Measurements from ENCODE around the gene DLG2.

Gene DLG2

DNA sequence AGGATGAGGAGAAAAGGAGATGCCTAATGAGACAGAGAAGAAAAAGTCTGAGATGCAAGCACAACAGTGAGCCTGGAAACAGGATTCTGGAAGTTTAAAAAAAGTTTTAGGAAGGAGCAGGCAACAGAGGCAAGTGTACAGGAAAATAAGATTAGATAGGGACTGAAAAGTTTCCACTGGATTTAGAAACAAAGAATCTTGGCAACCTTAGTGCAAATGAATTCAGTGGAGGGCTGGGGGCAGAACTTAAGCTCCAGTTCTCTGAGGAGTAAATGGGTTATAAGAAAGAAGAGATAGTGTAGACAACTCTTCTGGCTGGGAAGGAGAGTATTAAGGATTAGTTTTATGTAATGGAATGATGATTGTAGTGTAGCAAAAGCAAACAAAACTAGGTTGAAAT is 1712.1 kb downstream of the DLG2 start:
- no peak overlapping the region for H3K9ac ChIP-seq (ENCODE audit: low read depth in 1 of 2, low read length in 2 of 2)
- H3K4me3 ChIP-seq (ENCODE audit: low read length in 2 of 2) = no peak overlapping the region
- H3K27ac ChIP-seq (ENCODE audit: low read depth in 2 of 2, low read length in 2 of 2) = no peak overlapping the region
- no peaks in the 10 kb centered on the region for H3K9me3 ChIP-seq (ENCODE audit: control insufficient read depth in 2 of 2, low read length in 2 of 2)
- H3K27me3 ChIP-seq (ENCODE audit: control insufficient read depth in 2 of 2, insufficient read depth in 2 of 2, low read length in 2 of 2) = no peaks in the 10 kb centered on the region
- no peaks in the 10 kb centered on the region for H3K4me1 ChIP-seq (ENCODE audit: control insufficient read depth in 2 of 2, insufficient read depth in 2 of 2, low read length in 2 of 2)
- no peaks in the 10 kb centered on the region for H3K36me3 ChIP-seq (ENCODE audit: control insufficient read depth in 2 of 2, insufficient read depth in 2 of 2, low read length in 2 of 2)

GRCh38 chr11:83909579-83910534 is 1717.3 kb downstream of the DLG2 start:
- Histone ChIP-seq H3K4me1 (ENCODE audit: control insufficient read depth in 2 of 2, insufficient read depth in 2 of 2, low read length in 2 of 2) (no peaks in the 10 kb centered on the region), H3K36me3 (ENCODE audit: control insufficient read depth in 2 of 2, insufficient read depth in 2 of 2, low read length in 2 of 2) (no peaks in the 10 kb centered on the region), H3K27me3 (ENCODE audit: control insufficient read depth in 2 of 2, insufficient read depth in 2 of 2, low read length in 2 of 2) (no peaks in the 10 kb centered on the region), H3K9me3 (ENCODE audit: control insufficient read depth in 2 of 2, low read length in 2 of 2) (no peaks in the 10 kb centered on the region), H3K4me3 (ENCODE audit: low read length in 2 of 2) (no peak overlapping the region), H3K27ac (ENCODE audit: low read depth in 2 of 2, low read length in 2 of 2) (no peak overlapping the region), H3K9ac (ENCODE audit: low read depth in 1 of 2, low read length in 2 of 2) (no peak overlapping the region)

- no peak overlapping the region for H3K4me3 ChIP-seq (ENCODE audit: low read length in 2 of 2)
- H3K9ac ChIP-seq (ENCODE audit: low read depth in 1 of 2, low read length in 2 of 2) = no peak overlapping the region
- H3K36me3 ChIP-seq (ENCODE audit: control insufficient read depth in 2 of 2, insufficient read depth in 2 of 2, low read length in 2 of 2) = no peaks in the 10 kb centered on the region
- H3K27me3 ChIP-seq (ENCODE audit: control insufficient read depth in 2 of 2, insufficient read depth in 2 of 2, low read length in 2 of 2) = no peaks in the 10 kb centered on the region
- no peaks in the 10 kb centered on the region for H3K4me1 ChIP-seq (ENCODE audit: control insufficient read depth in 2 of 2, insufficient read depth in 2 of 2, low read length in 2 of 2)
- H3K9me3 ChIP-seq (ENCODE audit: control insufficient read depth in 2 of 2, low read length in 2 of 2) = no peaks in the 10 kb centered on the region
- no peak overlapping the region for H3K27ac ChIP-seq (ENCODE audit: low read depth in 2 of 2, low read length in 2 of 2)
These were observed 1718.8 kb downstream of the DLG2 start for GRCh38 chr11:83908298-83908856.

DNA sequence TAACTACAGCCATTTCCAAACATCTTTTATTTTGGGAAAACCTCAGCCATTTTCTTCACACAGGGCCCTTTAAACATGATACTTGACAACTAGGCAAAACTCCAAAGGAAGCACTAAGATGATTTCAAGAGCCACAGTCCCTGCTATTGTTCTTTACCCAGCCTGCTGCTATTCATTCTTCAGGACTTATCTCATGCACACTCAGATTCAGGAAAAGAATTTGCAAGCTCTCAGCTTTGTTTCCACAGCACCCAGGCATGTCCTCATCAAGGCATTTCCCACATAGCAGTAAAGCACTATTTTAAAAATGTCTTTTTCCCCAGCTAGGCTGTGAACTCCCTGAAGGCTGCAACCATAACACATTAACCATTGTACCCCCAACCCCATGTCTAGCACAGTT is 1731.6 kb downstream of the DLG2 start:
- Histone ChIP-seq H3K4me1 (ENCODE audit: control insufficient read depth in 2 of 2, insufficient read depth in 2 of 2, low read length in 2 of 2) (no peaks in the 10 kb centered on the region), H3K27ac (ENCODE audit: low read depth in 2 of 2, low read length in 2 of 2) (no peak overlapping the region), H3K9ac (ENCODE audit: low read depth in 1 of 2, low read length in 2 of 2) (no peak overlapping the region), H3K4me3 (ENCODE audit: low read length in 2 of 2) (no peak overlapping the region), H3K36me3 (ENCODE audit: control insufficient read depth in 2 of 2, insufficient read depth in 2 of 2, low read length in 2 of 2) (no peaks in the 10 kb centered on the region), H3K9me3 (ENCODE audit: control insufficient read depth in 2 of 2, low read length in 2 of 2) (no peaks in the 10 kb centered on the region), H3K27me3 (ENCODE audit: control insufficient read depth in 2 of 2, insufficient read depth in 2 of 2, low read length in 2 of 2) (no peaks in the 10 kb centered on the region)

DNA sequence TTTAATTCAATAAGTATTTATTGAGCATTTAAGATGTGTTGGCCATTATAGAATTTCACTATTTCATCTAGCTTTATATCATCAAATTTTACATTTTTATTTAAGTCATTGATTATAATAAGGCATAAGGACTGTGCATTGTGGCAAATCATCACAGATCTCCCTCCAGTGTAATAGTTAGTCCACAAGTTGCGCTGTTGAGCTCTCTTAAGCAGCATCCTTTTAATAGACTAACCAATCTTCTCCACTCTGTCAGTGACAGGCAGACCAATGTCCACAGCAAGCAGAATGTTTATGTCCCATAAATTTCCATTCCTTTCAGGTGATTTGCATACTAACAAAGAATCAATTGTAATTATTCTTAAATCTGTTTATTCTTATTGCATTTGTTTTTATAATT is 1745.7 kb downstream of the DLG2 start:
- no peak overlapping the region for H3K27ac ChIP-seq (ENCODE audit: low read depth in 2 of 2, low read length in 2 of 2)

GRCh38 chr11:83871054-83871453 is 1756.1 kb downstream of the DLG2 start:
- Histone ChIP-seq H3K36me3 (ENCODE audit: control insufficient read depth in 2 of 2, insufficient read depth in 2 of 2, low read length in 2 of 2) (no peaks in the 10 kb centered on the region), H3K9ac (ENCODE audit: low read depth in 1 of 2, low read length in 2 of 2) (no peak overlapping the region), H3K27ac (ENCODE audit: low read depth in 2 of 2, low read length in 2 of 2) (no peak overlapping the region), H3K9me3 (ENCODE audit: control insufficient read depth in 2 of 2, low read length in 2 of 2) (no peaks in the 10 kb centered on the region), H3K4me3 (ENCODE audit: low read length in 2 of 2) (no peak overlapping the region), H3K27me3 (ENCODE audit: control insufficient read depth in 2 of 2, insufficient read depth in 2 of 2, low read length in 2 of 2) (no peaks in the 10 kb centered on the region), H3K4me1 (ENCODE audit: control insufficient read depth in 2 of 2, insufficient read depth in 2 of 2, low read length in 2 of 2) (no peaks in the 10 kb centered on the region)

More for the DNA sequence above, 1745.7 kb downstream of the DLG2 start:
- Histone ChIP-seq H3K9me3 (ENCODE audit: control insufficient read depth in 2 of 2, low read length in 2 of 2) (no peaks in the 10 kb centered on the region), H3K4me1 (ENCODE audit: control insufficient read depth in 2 of 2, insufficient read depth in 2 of 2, low read length in 2 of 2) (no peaks in the 10 kb centered on the region), H3K4me3 (ENCODE audit: low read length in 2 of 2) (no peak overlapping the region), H3K27me3 (ENCODE audit: control insufficient read depth in 2 of 2, insufficient read depth in 2 of 2, low read length in 2 of 2) (no peaks in the 10 kb centered on the region), H3K9ac (ENCODE audit: low read depth in 1 of 2, low read length in 2 of 2) (no peak overlapping the region), H3K36me3 (ENCODE audit: control insufficient read depth in 2 of 2, insufficient read depth in 2 of 2, low read length in 2 of 2) (no peaks in the 10 kb centered on the region)

GRCh38 chr11:83866655-83867054 is 1760.5 kb downstream of the DLG2 start:
- Histone ChIP-seq H3K4me1 (ENCODE audit: control insufficient read depth in 2 of 2, insufficient read depth in 2 of 2, low read length in 2 of 2) (no peaks in the 10 kb centered on the region), H3K4me3 (ENCODE audit: low read length in 2 of 2) (no peak overlapping the region), H3K9ac (ENCODE audit: low read depth in 1 of 2, low read length in 2 of 2) (no peak overlapping the region), H3K36me3 (ENCODE audit: control insufficient read depth in 2 of 2, insufficient read depth in 2 of 2, low read length in 2 of 2) (no peaks in the 10 kb centered on the region), H3K27me3 (ENCODE audit: control insufficient read depth in 2 of 2, insufficient read depth in 2 of 2, low read length in 2 of 2) (no peaks in the 10 kb centered on the region), H3K9me3 (ENCODE audit: control insufficient read depth in 2 of 2, low read length in 2 of 2) (no peaks in the 10 kb centered on the region), H3K27ac (ENCODE audit: low read depth in 2 of 2, low read length in 2 of 2) (no peak overlapping the region)

DNA sequence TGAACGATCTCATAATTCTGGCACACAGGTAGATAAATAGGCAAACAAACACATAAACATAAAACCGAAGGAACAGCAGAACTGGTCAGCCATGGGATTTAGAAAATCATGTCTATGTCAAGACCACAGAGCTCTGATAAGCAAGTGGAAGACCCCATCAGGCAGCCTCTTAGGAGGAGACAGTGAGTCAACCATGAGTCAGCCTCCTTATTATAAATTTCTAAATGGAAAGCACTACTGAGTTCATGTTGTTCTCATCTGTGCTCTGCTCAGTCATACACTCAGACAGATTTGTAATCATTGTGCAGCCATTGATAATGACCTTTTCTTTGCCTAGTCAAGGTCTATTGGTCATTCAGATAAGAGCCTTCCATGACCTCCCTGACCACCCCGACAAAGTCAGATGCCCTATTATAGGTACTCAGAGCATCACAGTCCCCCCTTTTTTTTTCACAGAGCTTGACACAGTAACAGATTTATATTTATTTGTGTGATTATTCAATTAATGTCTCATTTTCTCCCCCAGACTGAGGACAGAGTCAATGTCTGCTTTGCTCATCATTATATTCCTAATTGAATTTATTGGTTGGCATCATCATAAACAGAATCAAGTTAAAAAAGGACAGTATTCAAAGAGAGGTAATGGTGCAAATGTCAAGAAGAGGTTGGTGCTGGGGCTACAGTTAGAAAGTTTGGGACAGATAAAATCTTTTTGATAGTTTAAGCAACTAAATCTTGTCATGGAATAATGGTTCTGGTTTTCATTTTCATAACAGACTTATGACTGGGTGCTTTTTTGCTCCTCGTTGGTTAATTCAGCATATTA is 1761.3 kb downstream of the DLG2 start:
- H3K9ac ChIP-seq (ENCODE audit: low read depth in 1 of 2, low read length in 2 of 2) = no peak overlapping the region
- no peaks in the 10 kb centered on the region for H3K4me1 ChIP-seq (ENCODE audit: control insufficient read depth in 2 of 2, insufficient read depth in 2 of 2, low read length in 2 of 2)
- no peaks in the 10 kb centered on the region for H3K36me3 ChIP-seq (ENCODE audit: control insufficient read depth in 2 of 2, insufficient read depth in 2 of 2, low read length in 2 of 2)
- H3K27ac ChIP-seq (ENCODE audit: low read depth in 2 of 2, low read length in 2 of 2) = no peak overlapping the region
- no peak overlapping the region for H3K4me3 ChIP-seq (ENCODE audit: low read length in 2 of 2)
- no peaks in the 10 kb centered on the region for H3K9me3 ChIP-seq (ENCODE audit: control insufficient read depth in 2 of 2, low read length in 2 of 2)
- H3K27me3 ChIP-seq (ENCODE audit: control insufficient read depth in 2 of 2, insufficient read depth in 2 of 2, low read length in 2 of 2) = no peaks in the 10 kb centered on the region

GRCh38 chr11:83864412-83865057 is 1762.6 kb downstream of the DLG2 start:
- no peaks in the 10 kb centered on the region for H3K27me3 ChIP-seq (ENCODE audit: control insufficient read depth in 2 of 2, insufficient read depth in 2 of 2, low read length in 2 of 2)
- no peaks in the 10 kb centered on the region for H3K4me1 ChIP-seq (ENCODE audit: control insufficient read depth in 2 of 2, insufficient read depth in 2 of 2, low read length in 2 of 2)
- no peaks in the 10 kb centered on the region for H3K9me3 ChIP-seq (ENCODE audit: control insufficient read depth in 2 of 2, low read length in 2 of 2)
- no peak overlapping the region for H3K9ac ChIP-seq (ENCODE audit: low read depth in 1 of 2, low read length in 2 of 2)
- H3K36me3 ChIP-seq (ENCODE audit: control insufficient read depth in 2 of 2, insufficient read depth in 2 of 2, low read length in 2 of 2) = no peaks in the 10 kb centered on the region
- H3K27ac ChIP-seq (ENCODE audit: low read depth in 2 of 2, low read length in 2 of 2) = no peak overlapping the region
- no peak overlapping the region for H3K4me3 ChIP-seq (ENCODE audit: low read length in 2 of 2)

All from mucosa of rectum (tissue), 2 donors.